ENCODE data around the gene CDON. TPM values are rescaled to one million over a fixed set of nuclear protein-coding genes. Genes with fewer than 3 reads are reported as not detected.

The CDON gene
- total and polyA plus RNA-seq, 9 of the 15 experiments (the other 6 are each of a cell fraction or from before 2014, with no cell fraction given), result 0.08 to 0.64 (median 0.40) TPM

- TF ChIP-seq RAD21 (CRISPR knock-in tag; conservative IDR thresholded peaks at IDR 0.05 in 1 of 2, IDR thresholded peaks at IDR 0.05 in 1 of 2) (no peak), HES1 (IDR thresholded peaks at IDR 0.05; ENCODE audit: low read depth) (no peak), CBFA2T3 (IDR thresholded peaks at IDR 0.05) (0 out of 2 replicates have a peak, but pooled peaks have one; percentile 20), GTF3C2 (IDR thresholded peaks at IDR 0.05; ENCODE audit: borderline replicate concordance, extremely low read depth, insufficient read length) (no peak), ZNF780A (CRISPR knock-in tag; IDR thresholded peaks at IDR 0.05) (no peak), FOXA3 (CRISPR knock-in tag; conservative IDR thresholded peaks at IDR 0.05 in 1 of 2, IDR thresholded peaks at IDR 0.05 in 1 of 2) (no peak), NR2C1 (IDR thresholded peaks at IDR 0.05) (no peak), NR2C1 (tag; IDR thresholded peaks at IDR 0.05) (peak; percentile 49; the same call in 1 of the 2 replicates), TAF7 (tag; IDR thresholded peaks at IDR 0.05) (0 out of 2 replicates have a peak, but pooled peaks have one; percentile 29), PHB (CRISPR knock-in tag; IDR thresholded peaks at IDR 0.05) (no peak), SIN3A (IDR thresholded peaks at IDR 0.05; ENCODE audit: borderline replicate concordance in 2 of 2, control insufficient read depth in 1 of 2, low read depth in 2 of 2, low read length in 2 of 2) (no peak), PURB (CRISPR knock-in tag; IDR thresholded peaks at IDR 0.05; ENCODE audit: low read depth) (no peak), ZNF224 (CRISPR knock-in tag; IDR thresholded peaks at IDR 0.05) (no peak), RFX1 (IDR thresholded peaks at IDR 0.05) (no peak), ZNF778 (CRISPR knock-in tag; IDR thresholded peaks at IDR 0.05) (no peak), COPS2 (conservative IDR thresholded peaks at IDR 0.05) (no peak), TEAD4 (IDR thresholded peaks at IDR 0.05; ENCODE audit: low read length) (peak; percentile 41; the same call in 1 of the 2 replicates), TEAD4 (CRISPR knock-in tag; IDR thresholded peaks at IDR 0.05; ENCODE audit: borderline replicate concordance) (no peak), THAP12 (CRISPR knock-in tag; IDR thresholded peaks at IDR 0.05) (no peak), DNMT1 (IDR thresholded peaks at IDR 0.05) (no peak), ARID1B (IDR thresholded peaks at IDR 0.05) (no peak)
Measured at GRCh38 chr11:125933030-125933813, 129.4 kb downstream of the CDON start (continued).
